Right ventricle myocardium inferior (tissue), 1 donor: Measurements from ENCODE around the gene RPL10A. TPM values are rescaled to one million over a fixed set of nuclear protein-coding genes. Genes with fewer than 3 reads are reported as not detected.

Experiments
- ATAC-seq: fragments of 200-7000 bp; cut with Tn5 transposase; one replicate; pipeline ENCODE4 v1.9.1; 2020; ENCODE audit warnings: mild to moderate bottlenecking, moderate library complexity
- DNase-seq: peaks from one replicate; pipeline ENCODE4 v3.0.0; 2021; ENCODE audit errors: missing footprints
- intact Hi-C: fragments of 100-400 bp; cut with DNase I; formaldehyde crosslinking; loops from one replicate; pipeline ENCODE4 v1.11.0; 2022
- total RNA-seq: library from RNA; stranded (reverse); fragmentation: NEBNext Ultra II Directional; extraction: Animal tissue kit (Norgen Biotek cat#: 25700); gene quantifications from one replicate; pipeline ENCODE4 v1.2.1, GENCODE V29; 2021
- donor health status: DM: no; HTN: yes; CAD: no; lungs with severe emphysema.

Gene RPL10A
- total RNA-seq, 1 donor from 2014 or later, result 606 TPM

DNA sequence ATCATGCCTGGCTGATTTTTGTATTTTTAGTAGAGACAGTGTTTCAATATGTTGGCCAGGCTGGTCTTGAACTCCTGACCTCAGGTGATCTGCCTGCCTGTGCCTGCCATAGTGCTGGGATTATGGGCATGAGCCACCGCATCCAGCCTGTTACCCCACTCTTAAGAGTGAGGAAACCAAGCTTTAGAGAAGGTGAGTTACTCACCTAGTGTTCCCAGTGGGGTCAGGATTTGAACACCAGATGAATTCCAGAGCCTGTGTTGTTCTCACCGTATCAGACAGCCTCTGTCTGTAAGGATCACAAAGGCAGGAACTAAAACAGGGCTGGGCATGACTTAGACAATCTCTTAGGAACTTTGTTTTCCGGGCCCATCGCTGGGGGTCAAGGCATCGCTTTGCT lies 25.5 kb upstream of the RPL10A start:
- ATAC-seq (no peak), DNase-seq (no peak)
- intact Hi-C loops, result no loop called here

DNA sequence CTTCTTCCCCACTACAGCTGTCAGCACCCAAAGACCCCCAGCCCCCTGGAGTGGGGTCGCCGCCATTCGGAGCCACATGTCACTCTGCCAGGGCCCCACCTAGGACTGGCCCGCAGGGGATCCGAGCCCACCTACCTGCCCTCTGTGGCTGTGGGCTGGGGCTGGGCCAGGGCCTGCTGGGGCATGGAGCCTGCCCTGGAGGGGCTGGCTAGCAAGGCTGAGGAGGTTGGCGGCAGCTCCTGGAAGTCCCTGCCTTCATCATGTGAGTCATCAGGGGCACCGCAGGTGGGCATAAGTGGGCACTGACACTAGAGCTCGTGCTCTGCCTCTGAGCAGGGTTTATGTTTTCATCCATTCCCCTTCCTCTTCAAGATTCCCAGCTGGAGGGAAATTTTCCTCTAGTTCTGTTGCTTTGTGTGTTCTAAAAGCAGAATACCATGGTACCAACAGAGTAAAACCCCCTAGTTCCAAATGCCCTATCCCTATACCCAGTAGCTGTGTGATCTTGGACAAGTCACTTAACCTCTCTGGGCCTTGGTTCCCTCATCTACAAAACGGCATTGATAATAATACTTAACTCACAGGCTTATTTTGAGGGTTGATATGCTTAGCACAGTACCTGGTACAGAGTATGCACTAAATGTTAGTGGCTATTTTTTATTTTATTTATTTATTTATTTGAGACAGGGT lies 24.7 kb upstream of the RPL10A start:
- ATAC-seq (no peak), DNase-seq (no peak)
- intact Hi-C loops, result no loop called here

DNA sequence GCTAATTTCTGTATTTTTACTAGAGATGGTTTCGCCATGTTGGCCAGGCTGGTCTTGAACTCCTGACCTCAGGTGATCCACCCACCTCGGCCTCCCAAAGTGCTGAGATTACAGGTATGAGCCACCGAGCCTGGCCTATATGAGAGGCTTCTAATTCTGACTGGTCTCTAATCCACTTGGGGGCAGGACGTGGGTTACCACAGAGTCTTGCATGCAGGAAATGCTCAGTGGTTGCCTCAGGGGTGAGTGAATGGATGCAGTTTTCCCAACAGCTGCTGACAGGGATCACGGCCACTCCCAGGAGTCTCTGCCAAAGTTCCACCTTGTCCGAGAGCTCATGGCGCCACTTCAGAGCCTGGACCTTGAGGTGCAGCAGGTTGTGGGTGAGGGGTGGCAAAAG lies 22.5 kb upstream of the RPL10A start:
- intact Hi-C loops, result no loop called here
- no peak for DNase-seq
- no peak for ATAC-seq

DNA sequence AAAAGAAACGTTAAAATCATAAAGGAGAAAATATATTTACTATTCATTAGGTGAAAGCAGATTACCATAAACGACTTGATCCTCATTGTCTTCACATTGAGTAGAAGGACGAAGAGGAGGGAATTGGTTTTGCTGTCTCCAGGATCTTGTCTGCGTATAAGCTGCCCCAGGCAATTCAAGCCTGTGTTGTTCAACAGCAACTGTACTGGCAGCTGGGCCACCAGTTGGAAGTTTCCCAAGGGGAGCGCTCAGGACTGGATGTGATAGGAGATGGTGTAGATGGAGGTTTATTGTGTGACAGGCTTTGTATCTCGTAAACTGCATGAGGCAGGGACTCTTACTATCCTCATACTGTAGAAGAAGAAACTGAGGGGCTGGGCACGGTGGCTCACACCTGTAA lies 20.0 kb upstream of the RPL10A start:
- ATAC-seq, result no peak
- DNase-seq, result no peak
- intact Hi-C loops, result loop anchor here (2.0 kb wide), 1 partner anchor 33 kb away; no protein-coding TSS in a partner anchor

DNA sequence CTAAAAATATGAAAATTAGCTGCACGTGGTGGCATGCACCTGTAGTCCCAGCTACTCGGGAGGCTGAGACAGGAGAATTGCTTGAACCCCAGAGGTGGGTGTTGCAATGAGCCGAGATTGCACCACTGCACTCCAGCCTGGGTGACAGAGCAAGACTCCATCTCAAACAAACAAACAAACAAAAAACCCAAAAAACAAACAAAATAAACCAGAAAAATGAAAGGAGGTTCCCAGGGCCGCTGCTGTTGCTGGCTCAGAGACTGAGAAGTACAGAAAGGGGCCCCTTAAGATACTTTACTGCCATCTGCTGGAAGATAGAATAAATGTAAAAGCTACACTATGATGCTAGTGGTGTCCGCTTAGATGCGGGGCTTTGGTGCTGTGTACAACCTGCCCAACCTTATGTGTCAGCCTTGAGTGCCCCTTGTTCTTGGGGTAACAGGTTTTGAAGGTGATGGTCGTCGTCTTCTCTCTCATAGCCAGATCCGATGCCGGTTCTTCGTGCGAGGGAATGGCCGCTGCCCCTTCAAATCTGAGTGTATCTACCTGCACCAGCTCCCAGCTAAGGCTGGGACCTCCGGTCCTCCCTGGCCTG lies 18.8 kb upstream of the RPL10A start:
- ATAC-seq (peak; percentile 68), DNase-seq (no peak)
- intact Hi-C loops, result loop anchor here (1.0 to 2.0 kb wide), 3 partner anchors 35 to 152 kb away; partner anchors contain the start of genes DEF6 and PPARD

DNA sequence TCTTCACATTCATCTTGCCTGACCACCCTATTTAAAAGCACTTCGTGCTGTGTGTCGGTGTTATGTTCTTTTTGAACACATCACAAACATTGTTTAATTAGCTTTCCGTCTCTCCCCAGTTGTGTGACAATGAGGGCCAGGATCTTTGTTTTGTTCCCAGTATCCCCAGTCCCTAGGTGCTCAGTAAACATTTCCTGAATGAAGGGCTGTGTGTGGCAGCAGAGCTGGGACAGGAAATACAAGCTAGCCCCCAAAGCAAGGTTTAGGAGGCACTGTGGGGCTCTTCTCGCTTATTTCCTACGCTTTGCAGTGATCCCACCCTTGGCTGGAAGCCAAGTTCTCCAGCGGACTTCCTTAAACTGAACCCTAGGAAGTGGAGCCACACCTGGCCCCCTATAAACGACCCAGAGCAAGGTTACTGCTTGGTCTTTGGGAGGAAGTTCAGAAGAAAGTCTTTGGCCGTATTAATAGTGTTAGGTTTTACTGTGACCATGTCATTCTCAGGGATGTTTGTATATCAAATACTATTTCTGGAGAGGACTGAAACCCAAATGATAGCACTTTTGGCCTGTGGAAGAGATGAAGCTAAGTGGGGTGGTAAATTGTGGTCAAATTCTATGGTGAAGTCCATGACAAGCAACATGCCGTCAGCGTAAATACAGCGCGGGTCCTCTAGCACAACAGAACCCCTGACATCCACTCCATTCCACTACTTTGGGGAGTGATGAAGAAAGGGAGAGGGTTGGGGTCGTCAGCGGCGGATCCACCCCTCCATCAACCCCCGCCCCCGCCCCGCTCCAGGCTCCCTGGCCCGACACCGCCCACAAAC lies 16.6 kb upstream of the RPL10A start:
- ATAC-seq, result no peak
- intact Hi-C loops, result no loop called here
- no peak for DNase-seq

DNA sequence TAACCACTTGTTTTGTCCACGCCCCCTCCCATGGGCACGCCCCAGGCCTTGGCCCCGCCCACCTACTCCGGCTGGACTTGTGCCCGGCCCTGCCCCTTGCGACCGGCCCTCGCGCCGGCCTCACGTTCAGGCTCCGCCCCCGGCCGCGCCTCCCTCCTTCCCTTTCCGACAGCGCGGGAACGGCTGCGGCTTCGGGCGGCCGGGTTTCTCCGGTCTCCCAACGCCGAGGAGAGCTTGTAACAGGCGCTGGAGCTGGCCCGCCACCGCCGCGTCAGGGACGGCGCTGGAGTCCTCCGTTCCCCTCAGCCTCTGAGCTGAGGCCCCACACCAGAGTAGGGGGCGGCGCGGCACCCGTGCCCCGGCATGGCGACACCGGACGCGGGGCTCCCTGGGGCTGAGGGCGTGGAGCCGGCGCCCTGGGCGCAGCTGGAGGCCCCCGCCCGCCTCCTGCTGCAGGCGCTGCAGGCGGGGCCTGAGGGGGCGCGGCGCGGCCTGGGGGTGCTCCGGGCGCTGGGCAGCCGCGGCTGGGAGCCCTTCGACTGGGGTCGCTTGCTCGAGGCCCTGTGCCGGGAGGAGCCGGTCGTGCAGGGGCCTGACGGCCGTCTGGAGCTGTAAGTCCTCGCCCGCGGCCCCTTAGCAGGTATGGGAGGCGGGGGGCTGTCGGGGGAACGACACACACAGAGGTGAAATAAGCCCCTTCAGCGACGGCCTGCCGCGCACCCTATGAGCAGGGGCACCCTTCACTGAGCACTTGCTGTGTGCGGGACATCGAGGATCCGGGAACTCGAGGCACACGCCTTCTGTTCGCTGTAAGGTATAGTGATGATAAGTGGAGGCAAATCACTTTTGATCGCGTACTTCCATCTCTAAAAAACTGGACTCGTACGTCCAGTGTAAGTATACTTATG lies 15.8 kb upstream of the RPL10A start, which contains the start of gene FANCE:
FANCE (plus strand) TSS at position 156 of the 908 bp plus-strand sequence; CDS start at position 364, 208 bp downstream.
- peak; percentile 97 for ATAC-seq
- DNase-seq, result peak; percentile 98
- intact Hi-C loops, result no loop called here

DNA sequence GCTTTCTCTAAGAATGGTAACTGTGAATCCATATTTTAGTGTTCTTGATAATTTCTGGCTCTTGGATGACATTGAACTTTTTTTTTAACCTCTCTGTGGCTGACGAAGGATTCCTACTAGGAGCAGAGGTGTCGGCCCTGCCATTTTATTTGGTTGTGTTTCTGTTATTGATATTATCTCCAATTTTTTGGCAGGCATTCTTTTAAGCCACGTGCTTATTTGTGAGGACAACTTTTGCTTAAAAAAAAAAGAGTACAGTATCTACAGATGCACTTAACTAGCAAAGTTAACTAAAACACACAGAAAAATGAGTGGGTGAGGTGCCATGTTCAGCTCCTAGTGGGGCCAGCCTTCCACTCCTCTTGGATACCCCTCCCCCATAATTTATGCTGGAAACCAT lies 15.0 kb upstream of the RPL10A start:
- intact Hi-C loops, result no loop called here
- DNase-seq, result no peak
- ATAC-seq, result no peak

DNA sequence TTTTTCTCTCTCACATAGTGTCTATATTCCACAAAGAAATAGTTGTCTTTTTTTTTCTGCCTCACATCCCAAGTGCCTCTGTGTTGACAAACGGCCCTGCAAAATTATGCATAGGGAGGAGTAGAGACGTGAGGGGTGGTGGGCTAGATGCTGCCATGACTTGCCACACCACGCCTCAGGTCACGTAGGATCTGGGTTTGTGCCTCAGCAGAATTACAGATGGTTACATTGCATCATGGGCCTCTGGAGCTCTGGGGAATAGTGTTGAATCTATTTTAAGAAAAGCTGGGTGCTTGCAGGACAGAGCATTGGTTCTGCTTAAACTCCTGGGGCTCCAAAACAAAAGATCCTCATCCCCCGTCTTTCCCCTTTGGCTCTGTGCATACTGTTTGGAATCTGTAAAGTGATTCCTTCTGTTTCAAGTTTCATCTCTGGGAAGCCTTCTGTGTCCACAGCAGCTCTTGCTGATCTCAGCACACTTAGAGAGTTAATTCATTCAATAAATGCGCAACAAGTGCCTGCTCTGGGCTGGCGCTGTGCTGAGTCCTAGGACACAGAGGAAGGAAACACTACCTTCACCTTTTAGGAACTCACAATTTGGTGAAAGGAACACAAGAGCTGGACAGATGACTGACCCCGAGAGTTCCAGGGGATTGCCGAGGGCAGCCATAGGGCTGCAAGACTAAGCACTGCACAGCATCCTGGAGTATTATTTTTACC lies 13.7 kb upstream of the RPL10A start:
- ATAC-seq, result no peak
- no peak for DNase-seq
- intact Hi-C loops, result no loop called here

DNA sequence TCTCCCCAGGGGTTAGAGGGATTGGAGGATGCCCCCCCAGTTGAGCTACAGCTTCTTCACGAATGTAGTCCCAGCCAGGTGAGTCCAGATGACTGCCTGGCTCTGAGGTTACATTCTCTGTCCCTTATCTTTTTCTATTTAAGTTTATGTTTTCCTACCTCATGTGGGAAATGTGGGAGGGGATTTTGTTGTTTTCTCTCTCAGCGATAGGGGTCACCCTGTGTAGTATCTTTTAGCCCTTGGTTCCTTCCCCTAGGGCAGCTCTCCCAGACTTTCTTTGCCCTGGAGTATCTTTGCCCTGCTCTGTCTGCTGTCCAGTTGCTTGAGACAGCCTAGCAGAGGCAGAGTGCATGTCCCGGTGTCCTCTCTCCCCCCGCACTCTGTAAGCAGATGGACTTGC lies 10.3 kb upstream of the RPL10A start:
- intact Hi-C loops, result no loop called here
- ATAC-seq, result no peak
- no peak for DNase-seq

DNA sequence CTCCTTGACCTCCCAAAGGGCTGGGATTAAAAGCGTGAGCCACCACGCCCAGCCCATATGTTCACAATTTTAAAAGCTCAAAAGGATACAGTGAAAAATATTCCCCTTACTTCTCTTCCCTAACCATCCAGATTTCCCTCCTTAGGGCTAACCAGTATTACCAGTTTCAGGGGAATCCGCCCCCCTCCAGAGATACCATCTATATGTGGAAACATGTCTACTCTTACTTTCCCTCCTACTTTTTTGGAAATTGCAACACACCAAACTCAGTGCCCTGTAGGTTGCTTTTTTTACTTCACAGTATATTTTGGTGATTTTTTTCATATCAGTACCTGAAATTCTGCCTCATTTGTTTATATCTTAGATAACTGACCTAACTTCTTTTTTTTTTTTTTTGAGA lies 6.9 kb upstream of the RPL10A start:
- intact Hi-C loops, result no loop called here
- no peak for ATAC-seq
- no peak for DNase-seq

DNA sequence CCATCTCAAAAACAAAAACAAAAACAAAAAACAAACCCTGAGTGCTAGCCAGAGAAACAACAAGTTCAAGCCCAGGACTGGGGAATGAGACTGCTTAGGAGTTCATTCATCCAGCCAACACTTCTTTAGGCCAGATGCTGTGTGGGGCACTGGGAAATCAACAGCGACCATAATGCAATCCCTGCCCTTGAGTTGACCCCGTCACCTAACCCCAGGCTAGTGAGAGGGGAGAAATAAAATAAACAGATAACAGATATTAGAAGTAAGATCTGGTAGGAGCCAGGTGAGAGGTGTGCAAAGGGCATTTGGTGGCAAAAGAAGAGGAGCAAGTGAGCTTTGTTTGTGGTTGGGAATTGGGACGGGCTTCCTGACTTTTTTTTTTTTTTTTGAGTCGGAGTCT lies 4.9 kb upstream of the RPL10A start:
- intact Hi-C loops, result no loop called here
- DNase-seq (no peak), ATAC-seq (no peak)

DNA sequence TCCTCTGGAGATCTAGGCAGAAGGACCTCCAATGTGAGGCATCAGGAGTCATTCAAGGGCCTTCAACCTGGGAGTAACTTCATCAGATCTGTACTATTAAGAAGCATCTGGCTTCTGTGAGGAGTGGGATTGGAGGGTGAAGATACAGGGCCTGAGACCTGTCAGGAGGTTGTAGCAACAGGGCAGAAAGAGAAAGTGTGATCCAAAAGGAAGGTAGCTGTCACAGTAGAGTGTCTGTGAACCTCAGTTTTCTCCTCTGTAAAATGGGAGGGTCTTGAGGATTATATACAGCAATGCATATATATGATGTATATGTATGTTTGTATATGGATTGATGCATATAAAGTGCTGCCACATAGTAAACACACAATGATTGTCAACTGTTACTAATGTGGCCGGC lies 2.6 kb upstream of the RPL10A start:
- no peak for ATAC-seq
- no peak for DNase-seq

DNA sequence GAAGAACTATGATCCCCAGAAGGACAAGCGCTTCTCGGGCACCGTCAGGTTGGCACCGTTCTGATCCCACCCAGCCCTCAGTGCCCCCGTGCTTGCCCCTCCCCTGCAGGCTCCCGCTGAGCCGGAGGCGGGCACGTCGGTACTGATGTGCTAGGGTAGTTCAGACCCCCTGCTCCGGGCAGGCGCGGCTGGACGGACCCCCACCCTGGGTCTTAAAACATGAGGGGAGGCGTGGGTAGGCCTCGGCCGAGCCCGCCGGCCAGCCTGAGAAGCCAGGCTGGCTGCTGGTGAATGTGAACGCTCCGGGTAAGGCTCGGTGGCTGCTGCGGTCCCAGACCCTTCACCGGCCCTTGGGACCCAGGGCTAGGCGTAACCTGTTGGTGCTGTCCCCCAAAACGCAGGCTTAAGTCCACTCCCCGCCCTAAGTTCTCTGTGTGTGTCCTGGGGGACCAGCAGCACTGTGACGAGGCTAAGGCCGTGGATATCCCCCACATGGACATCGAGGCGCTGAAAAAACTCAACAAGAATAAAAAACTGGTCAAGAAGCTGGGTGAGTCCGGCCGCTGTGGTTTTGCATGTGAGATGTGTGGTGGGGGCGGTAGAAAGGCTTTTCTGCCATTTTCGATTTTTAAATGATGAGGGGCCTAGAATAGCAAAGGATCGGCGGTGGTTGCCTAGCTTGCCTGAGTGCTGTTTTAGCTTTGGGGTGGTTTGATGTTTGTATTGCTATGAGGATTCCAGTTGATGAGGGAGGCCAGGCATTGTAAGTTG lies 964 bp downstream of the RPL10A start:
- intact Hi-C loops, result loop anchor here (1.0 to 5.0 kb wide), 2 partner anchors 127 to 172 kb away; partner anchors contain the start of genes DEF6 and PPARD
- DNase-seq, result no peak
- peak; percentile 15 for ATAC-seq

More for the DNA sequence above, 2.6 kb upstream of the RPL10A start:
- intact Hi-C loops, result loop anchor here (5.0 kb wide), 1 partner anchor 168 kb away; the partner anchor contains the start of gene DEF6

DNA sequence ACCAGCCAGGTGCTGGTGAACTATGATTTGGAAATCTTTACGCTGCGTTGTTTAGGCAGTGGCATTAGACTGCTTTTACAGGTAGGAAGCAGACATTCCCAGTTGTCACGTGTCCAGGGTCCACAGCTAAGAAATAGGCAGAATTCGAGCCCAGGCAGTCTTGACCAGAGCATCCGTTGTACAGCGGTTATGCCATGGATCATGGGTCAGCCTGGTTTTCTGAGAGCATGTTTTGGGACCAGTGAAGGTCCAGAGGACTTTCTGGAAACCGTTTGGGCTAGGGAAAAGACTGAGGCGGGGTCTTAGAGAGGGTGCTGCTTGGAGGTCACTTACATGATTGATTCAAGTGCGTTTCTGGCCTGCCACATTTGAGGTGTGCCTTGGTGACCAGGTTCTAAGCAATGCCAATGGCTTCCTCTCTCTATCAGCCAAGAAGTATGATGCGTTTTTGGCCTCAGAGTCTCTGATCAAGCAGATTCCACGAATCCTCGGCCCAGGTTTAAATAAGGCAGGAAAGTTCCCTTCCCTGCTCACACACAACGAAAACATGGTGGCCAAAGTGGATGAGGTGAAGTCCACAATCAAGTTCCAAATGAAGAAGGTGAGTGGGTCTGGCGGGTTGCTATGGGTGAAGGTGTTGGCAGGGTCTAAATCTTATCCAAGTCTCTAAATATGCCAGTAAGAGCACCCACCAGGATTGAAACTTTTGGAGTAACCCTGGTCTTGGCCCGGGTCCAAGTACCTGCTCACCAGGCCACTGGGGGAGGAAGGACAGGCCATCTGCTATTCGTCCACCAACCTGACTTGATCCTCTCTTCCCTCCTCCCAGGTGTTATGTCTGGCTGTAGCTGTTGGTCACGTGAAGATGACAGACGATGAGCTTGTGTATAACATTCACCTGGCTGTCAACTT lies 1.8 kb downstream of the RPL10A start:
- intact Hi-C loops, result loop anchor here (5.0 kb wide), 1 partner anchor 173 kb away; the partner anchor contains the start of gene DEF6
- no peak for ATAC-seq
- no peak for DNase-seq

DNA sequence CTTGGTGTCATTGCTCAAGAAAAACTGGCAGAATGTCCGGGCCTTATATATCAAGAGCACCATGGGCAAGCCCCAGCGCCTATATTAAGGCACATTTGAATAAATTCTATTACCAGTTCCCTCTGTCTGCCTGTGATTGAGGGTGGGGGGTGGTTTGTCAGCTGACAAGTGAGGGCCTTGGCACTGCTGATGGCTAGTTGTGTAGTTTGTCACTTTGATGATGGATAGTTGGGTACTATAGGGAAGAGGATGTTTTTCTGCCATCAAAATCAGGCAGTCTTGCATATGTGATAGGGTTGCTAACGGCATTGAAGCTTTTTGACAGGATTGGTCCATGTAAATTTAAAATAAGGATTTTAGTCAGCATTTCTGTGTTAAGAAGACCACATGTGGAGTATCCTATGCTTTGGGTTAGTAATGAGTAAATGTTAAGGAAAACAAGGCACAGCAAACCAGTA lies 2.5 kb downstream of the RPL10A start:
- intact Hi-C loops, result no loop called here
- DNase-seq (no peak), ATAC-seq (no peak)
